Smooth muscle cell (in vitro differentiated cells): Measurements from ENCODE around the gene SKAP1. TPM values are rescaled to one million over a fixed set of nuclear protein-coding genes. Genes with fewer than 3 reads are reported as not detected.

Experiments used
- DNase-seq: peaks from one replicate; lab custom pipeline; 2025; ENCODE audit not compliant: unreplicated experiment; lab: John Stamatoyannopoulos, UW
- H2AFZ ChIP-seq: fragments of 200-600 bp; sonication (generic); 2 replicates; pipeline ENCODE4 v1.6.0; 2016; ENCODE audit warnings: antibody characterized with exemption, low read depth, mild to moderate bottlenecking
- H3F3A ChIP-seq: fragments of 200-600 bp; sonication (generic); 2 replicates; pipeline ENCODE4 v1.6.0; 2017; ENCODE audit warnings: antibody characterized with exemption, low read depth
- H3K27ac ChIP-seq: fragments of 200-600 bp; sonication (generic); 2 replicates; pipeline ENCODE4 v1.5.1; 2016; ENCODE audit warnings: low read depth, mild to moderate bottlenecking
- H3K27me3 ChIP-seq: fragments of 200-600 bp; sonication (generic); 2 replicates; pipeline ENCODE4 v1.6.1; 2016; ENCODE audit warnings: low read depth, mild to moderate bottlenecking
- H3K36me3 ChIP-seq: fragments of 200-600 bp; sonication (generic); 2 replicates; pipeline ENCODE4 v1.5.1; 2016; ENCODE audit warnings: low read depth
- H3K4me1 ChIP-seq: fragments of 200-600 bp; sonication (generic); 2 replicates; pipeline ENCODE4 v1.5.1; 2016; ENCODE audit warnings: low read depth
- H3K4me2 ChIP-seq: fragments of 200-600 bp; sonication (generic); 2 replicates; pipeline ENCODE4 v1.6.0; 2016; ENCODE audit warnings: mild to moderate bottlenecking
- H3K4me3 ChIP-seq: fragments of 200-600 bp; sonication (generic); 2 replicates; pipeline ENCODE4 v1.5.1; 2016; ENCODE audit warnings: mild to moderate bottlenecking
- H3K79me2 ChIP-seq: fragments of 200-600 bp; sonication (generic); 2 replicates; pipeline ENCODE4 v1.6.0; 2016; ENCODE audit warnings: low read depth, mild to moderate bottlenecking
- H3K9ac ChIP-seq: fragments of 200-600 bp; sonication (generic); 2 replicates; pipeline ENCODE4 v1.6.0; 2016; ENCODE audit warnings: low read depth
- H3K9me3 ChIP-seq: fragments of 200-600 bp; sonication (generic); replicated peaks from 2 replicates; pipeline ENCODE4 v1.5.1; 2016; ENCODE audit warnings: low read depth
- H4K20me1 ChIP-seq: fragments of 200-600 bp; sonication (generic); 2 replicates; pipeline ENCODE4 v1.6.0; 2016; ENCODE audit warnings: low read depth
- WGBS: methylation state at CpG from one replicate; pipeline ENCODE4 v1.1.7; 2016; ENCODE audit warnings: low lambda C conversion rate; 5-methylcytosine and 5-hydroxymethylcytosine counted together
- polyA plus RNA-seq: library from polyadenylated mRNA; unstranded; fragments of >200 nt; fragmentation: Nextera tagmentation; extraction: Ambion mirVana; gene quantifications from 2 replicates; pipeline ENCODE4 v1.2.1, GENCODE V29; 2016
- total RNA-seq: library from RNA; depleted of rRNA; stranded (reverse); fragments of >200 nt; gene quantifications from 2 replicates; pipeline ENCODE4 v1.2.3, GENCODE V29; 2014
- TF ChIP-seq, protein P1 (sequence below): fragments of 200-600 bp; sonication (generic); IDR thresholded peaks from 2 replicates; pipeline ENCODE4 v1.5.1; 2017; ENCODE audit warnings: borderline replicate concordance, mild to moderate bottlenecking, antibody characterized with exemption; ENCODE audit not compliant: insufficient read depth, poor library complexity, severe bottlenecking

SKAP1 gene
- total and polyA plus RNA-seq, 2 experiments from 2014 or later: not detected

- 80% methylated on average over 1 of the region's 1 CpG for WGBS
- H3K4me2 ChIP-seq: no peak overlapping the region
- TF ChIP-seq, protein P1, sequence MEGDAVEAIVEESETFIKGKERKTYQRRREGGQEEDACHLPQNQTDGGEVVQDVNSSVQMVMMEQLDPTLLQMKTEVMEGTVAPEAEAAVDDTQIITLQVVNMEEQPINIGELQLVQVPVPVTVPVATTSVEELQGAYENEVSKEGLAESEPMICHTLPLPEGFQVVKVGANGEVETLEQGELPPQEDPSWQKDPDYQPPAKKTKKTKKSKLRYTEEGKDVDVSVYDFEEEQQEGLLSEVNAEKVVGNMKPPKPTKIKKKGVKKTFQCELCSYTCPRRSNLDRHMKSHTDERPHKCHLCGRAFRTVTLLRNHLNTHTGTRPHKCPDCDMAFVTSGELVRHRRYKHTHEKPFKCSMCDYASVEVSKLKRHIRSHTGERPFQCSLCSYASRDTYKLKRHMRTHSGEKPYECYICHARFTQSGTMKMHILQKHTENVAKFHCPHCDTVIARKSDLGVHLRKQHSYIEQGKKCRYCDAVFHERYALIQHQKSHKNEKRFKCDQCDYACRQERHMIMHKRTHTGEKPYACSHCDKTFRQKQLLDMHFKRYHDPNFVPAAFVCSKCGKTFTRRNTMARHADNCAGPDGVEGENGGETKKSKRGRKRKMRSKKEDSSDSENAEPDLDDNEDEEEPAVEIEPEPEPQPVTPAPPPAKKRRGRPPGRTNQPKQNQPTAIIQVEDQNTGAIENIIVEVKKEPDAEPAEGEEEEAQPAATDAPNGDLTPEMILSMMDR: no peak
- H3K27me3 ChIP-seq: peaks cover 5% of the 10 kb centered on the region
- no peak for DNase-seq
- no peaks in the 10 kb centered on the region for H3K79me2 ChIP-seq
- no peak overlapping the region for H2AFZ ChIP-seq
- H3F3A ChIP-seq: no peaks in the 10 kb centered on the region
- H3K9me3 ChIP-seq: no peaks in the 10 kb centered on the region
- H3K9ac ChIP-seq: no peak overlapping the region
- H3K27ac ChIP-seq: no peak overlapping the region
- H3K4me3 ChIP-seq: no peak overlapping the region
- H4K20me1 ChIP-seq: no peaks in the 10 kb centered on the region
- H3K4me1 ChIP-seq: peaks cover 7% of the 10 kb centered on the region
- no peaks in the 10 kb centered on the region for H3K36me3 ChIP-seq
These were observed 47.2 kb upstream of the SKAP1 start for GRCh38 chr17:48477221-48477620.

DNA sequence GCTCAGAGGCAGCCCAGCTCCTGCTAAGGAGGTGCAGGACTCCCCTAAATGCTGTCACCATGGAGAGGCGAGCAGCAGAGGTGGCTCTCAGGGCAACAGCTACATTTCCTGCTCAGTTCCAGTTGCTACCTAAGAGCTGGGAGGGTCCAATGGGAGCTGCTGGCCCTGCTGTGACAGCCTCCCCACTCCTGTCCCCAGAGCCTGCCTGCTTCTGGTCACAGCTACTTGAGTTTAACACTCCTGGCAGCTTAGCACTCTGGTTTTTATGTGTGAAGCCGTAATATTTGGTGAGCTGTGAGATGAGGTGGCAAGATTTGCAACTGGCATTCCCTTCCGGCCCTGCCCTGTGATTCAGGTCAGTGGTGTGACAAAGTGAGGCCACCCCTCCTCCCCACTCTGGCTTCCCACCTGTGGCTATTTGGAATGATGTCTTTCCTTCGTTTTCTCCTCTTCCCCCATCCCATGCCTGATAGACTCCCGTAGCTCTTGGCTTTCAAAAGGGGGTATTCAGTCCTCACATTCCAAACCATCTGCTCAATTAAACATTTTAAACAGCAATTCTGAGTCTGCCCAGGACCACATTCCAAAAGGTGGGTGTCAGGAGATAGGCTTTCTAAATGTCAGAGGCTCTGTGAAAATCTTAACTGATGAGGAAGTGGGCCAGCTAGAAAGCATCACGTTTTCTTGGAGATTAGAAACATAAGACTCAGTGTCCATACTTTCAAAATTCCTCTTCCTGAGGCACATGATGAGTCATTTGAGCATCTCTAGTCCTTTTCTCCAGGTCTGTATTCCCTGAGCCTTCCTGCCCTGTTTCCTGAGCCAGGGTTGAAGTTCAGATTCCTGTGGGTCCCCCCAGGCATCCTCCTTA is 42.6 kb upstream of the SKAP1 start:
- peak overlapping the region; percentile 29 for H3K4me2 ChIP-seq

DNA sequence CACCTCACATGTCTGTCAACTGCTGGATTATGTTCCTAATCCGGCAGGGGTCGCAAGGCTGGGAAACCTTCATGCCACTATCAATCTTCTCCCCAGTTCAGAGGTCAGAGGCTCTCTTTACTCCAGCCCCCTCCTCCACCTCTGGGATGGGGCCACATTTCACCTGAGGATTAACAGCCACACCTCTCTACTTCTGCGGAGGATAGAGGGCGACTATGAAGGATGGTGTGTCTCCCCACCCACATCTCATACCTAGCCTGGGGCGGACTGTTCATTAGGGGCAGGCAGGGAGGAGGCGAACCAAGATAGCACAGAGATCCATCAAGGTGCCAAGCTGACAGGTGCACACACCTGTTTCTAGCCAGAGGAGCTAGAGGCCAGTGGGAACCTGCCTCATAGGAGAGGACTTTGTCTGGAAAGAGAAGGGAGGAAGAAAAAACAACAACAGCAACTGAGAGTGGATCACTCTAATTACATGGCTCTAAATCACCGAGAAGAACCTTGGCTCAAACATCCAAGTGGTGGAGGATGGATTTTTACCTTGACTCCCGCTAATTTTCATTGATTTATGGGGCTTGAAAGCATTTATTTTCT is 41.9 kb upstream of the SKAP1 start:
- TF ChIP-seq, protein P1: no peak
- Histone ChIP-seq H3K9ac (no peak overlapping the region), H3F3A (no peaks in the 10 kb centered on the region), H3K27ac (peak overlapping the region; percentile 60), H3K4me1 (peaks cover 11% of the 10 kb centered on the region), H3K27me3 (peaks cover 33% of the 10 kb centered on the region), H3K36me3 (no peaks in the 10 kb centered on the region), H3K79me2 (no peaks in the 10 kb centered on the region), H4K20me1 (no peaks in the 10 kb centered on the region), H2AFZ (no peak overlapping the region), H3K4me2 (peak overlapping the region; percentile 29), H3K4me3 (no peak overlapping the region), H3K9me3 (no peaks in the 10 kb centered on the region)
- no peak for DNase-seq
- WGBS: 48% methylated on average over 8 of the region's 8 CpGs

More for the DNA sequence above, 42.6 kb upstream of the SKAP1 start:
- Histone ChIP-seq H3F3A (no peaks in the 10 kb centered on the region), H3K79me2 (no peaks in the 10 kb centered on the region), H4K20me1 (no peaks in the 10 kb centered on the region), H2AFZ (no peak overlapping the region), H3K9ac (no peak overlapping the region), H3K9me3 (no peaks in the 10 kb centered on the region), H3K27me3 (peaks cover 26% of the 10 kb centered on the region), H3K27ac (peak overlapping the region; percentile 60), H3K4me3 (no peak overlapping the region), H3K4me1 (peaks cover 11% of the 10 kb centered on the region), H3K36me3 (no peaks in the 10 kb centered on the region)
- 9% methylated on average over 6 of the region's 6 CpGs for WGBS
- TF ChIP-seq, protein P1: no peak
- no peak for DNase-seq
